OCI-LY1 (cell line): Measurements from ENCODE around the gene PHOX2B.

ENCODE experiments used
- CTCF ChIP-seq: fragments of 200-600 bp; sonication (generic), shearing (Covaris generic); IDR thresholded peaks from 2 replicates; pipeline ENCODE4 v1.5.1; 2017; ENCODE audit warnings: mild to moderate bottlenecking, antibody characterized with exemption, low read length, moderate library complexity, mixed read lengths
- EZH2 ChIP-seq: fragments of 200-600 bp; sonication (generic), shearing (Covaris generic); IDR thresholded peaks from 2 replicates; pipeline ENCODE4 v1.8.0; 2017; ENCODE audit warnings: borderline replicate concordance, mixed run types, mild to moderate bottlenecking, antibody characterized with exemption, low read length, moderate library complexity, mixed read lengths

- TF ChIP-seq CTCF (no peak), EZH2 (no peak)
Measured at GRCh38 chr4:41757521-41758156, 9.1 kb upstream of the PHOX2B start.
